ENCODE data around the gene TRAPPC5.

The TRAPPC5 gene

DNA sequence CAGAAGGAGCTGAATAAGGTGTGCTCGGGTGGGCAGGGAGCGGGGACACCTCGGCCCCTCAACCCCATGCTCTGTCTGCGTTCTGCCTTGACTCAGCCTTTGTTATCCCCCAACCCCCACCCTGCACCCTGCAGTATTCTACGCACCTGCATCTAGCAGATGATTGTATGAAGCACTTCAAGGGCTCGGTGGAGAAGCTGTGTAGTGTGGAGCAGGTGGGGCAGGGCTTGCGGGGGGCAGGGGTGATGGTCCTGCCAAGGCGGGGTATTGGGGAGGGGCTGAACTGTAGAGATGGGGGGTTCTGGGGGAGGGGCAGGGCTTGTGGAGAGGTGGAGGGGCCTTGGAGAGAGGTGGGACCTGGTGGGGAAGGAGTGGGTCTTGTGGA is 37.6 kb upstream of the TRAPPC5 start:
- TF ChIP-seq, protein P1, sequence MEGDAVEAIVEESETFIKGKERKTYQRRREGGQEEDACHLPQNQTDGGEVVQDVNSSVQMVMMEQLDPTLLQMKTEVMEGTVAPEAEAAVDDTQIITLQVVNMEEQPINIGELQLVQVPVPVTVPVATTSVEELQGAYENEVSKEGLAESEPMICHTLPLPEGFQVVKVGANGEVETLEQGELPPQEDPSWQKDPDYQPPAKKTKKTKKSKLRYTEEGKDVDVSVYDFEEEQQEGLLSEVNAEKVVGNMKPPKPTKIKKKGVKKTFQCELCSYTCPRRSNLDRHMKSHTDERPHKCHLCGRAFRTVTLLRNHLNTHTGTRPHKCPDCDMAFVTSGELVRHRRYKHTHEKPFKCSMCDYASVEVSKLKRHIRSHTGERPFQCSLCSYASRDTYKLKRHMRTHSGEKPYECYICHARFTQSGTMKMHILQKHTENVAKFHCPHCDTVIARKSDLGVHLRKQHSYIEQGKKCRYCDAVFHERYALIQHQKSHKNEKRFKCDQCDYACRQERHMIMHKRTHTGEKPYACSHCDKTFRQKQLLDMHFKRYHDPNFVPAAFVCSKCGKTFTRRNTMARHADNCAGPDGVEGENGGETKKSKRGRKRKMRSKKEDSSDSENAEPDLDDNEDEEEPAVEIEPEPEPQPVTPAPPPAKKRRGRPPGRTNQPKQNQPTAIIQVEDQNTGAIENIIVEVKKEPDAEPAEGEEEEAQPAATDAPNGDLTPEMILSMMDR (IDR thresholded peaks at IDR 0.05) = no peak

DNA sequence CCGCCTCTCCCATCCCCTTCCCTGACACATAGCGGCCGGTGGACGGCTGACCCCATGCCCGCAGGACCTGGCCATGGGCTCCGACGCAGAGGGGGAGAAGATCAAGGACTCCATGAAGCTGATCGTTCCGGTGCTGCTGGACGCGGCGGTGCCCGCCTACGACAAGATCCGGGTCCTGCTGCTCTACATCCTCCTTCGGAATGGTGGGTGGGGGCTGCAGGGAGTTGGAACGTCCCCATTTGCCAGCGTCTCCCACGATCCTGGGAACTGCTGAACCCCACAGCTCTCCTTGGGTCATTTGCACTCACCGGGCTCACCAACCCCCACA is 36.1 kb upstream of the TRAPPC5 start:
- TF ChIP-seq, protein P1 (IDR thresholded peaks at IDR 0.05) = no peak

DNA sequence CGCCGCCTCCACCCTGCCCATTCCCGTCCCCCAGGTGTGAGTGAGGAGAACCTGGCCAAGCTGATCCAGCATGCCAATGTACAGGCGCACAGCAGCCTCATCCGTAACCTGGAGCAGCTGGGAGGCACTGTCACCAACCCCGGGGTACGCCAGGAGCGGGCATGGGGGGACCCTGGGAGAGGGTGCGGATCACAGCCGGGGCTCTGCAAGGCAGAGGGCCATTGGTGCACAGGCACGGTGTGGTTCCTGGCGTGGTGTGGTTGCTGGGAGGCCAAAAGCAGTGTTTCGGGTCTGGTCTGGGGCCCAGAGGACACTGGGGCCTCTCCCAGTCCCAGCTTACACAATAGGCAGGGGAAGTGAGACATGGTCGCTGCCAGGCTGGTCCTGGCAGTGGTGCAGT is 35.5 kb upstream of the TRAPPC5 start:
- TF ChIP-seq, protein P1 (IDR thresholded peaks at IDR 0.05) = no peak

DNA sequence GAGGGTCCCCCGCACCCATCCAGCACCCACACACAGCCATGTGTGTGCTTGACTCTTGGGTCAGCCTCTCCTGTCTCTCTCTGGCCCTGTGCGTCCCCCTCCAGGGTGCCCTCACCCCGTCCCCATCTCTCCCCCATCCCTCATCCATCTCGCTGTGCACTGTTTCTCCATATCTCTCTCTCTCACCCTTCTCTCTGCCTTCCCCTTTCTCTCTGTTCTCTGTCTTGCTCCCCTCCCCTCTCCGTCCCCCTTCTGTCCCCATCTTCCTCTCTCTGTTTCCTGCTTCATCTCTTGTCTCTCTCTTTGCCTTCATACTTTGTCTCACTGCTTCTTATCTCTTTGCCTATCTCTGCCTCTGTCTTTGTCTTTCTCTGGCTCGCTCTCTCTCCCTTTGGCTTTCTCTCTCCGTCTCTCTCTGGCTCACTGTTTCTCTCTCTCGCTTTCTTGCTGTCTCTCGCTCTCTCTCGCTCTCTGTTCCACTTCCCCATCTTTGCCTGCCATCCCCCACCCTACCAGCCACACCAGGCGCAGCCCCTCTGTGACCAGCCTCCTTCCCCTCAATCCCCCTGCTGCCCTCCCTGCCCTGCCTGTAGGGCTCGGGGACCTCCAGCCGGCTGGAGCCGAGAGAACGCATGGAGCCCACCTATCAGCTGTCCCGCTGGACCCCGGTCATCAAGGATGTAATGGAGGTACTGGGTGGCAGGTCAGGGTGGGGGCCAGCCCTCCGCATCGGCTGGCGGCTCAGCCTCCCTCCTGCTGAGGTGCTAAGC is 34.8 kb upstream of the TRAPPC5 start:
- TF ChIP-seq, protein P1 (IDR thresholded peaks at IDR 0.05) = no peak

DNA sequence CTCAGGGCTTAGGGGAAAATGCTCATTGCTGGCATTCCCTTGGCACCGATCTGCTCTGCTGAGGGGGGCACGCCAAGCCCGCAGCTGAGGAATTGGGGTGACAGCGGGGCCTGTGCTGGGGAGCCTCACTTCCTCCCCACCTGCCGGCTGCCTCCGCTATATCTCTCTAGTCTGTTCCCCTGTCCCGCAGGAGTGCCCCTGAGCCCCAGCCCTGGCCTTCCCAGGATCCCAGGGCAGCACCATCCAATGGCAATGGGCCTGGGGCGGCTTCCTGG is 34.3 kb upstream of the TRAPPC5 start:
- TF ChIP-seq, protein P1 (IDR thresholded peaks at IDR 0.05) = no peak

DNA sequence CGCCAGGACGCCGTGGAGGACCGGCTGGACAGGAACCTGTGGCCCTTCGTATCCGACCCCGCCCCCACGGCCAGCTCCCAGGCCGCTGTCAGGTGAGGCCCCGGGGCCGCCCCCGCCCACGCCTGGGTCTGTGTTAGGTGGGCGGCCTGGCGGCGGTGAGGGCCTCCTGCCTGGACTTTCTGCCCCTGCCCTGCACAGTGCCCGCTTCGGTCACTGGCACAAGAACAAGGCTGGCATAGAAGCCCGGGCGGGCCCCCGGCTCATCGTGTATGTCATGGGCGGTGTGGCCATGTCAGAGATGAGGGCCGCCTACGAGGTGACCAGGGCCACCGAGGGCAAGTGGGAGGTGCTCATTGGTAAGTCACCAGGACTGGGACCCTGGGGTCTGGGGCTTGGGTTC is 33.5 kb upstream of the TRAPPC5 start:
- TF ChIP-seq, protein P1 (IDR thresholded peaks at IDR 0.05) = no peak

DNA sequence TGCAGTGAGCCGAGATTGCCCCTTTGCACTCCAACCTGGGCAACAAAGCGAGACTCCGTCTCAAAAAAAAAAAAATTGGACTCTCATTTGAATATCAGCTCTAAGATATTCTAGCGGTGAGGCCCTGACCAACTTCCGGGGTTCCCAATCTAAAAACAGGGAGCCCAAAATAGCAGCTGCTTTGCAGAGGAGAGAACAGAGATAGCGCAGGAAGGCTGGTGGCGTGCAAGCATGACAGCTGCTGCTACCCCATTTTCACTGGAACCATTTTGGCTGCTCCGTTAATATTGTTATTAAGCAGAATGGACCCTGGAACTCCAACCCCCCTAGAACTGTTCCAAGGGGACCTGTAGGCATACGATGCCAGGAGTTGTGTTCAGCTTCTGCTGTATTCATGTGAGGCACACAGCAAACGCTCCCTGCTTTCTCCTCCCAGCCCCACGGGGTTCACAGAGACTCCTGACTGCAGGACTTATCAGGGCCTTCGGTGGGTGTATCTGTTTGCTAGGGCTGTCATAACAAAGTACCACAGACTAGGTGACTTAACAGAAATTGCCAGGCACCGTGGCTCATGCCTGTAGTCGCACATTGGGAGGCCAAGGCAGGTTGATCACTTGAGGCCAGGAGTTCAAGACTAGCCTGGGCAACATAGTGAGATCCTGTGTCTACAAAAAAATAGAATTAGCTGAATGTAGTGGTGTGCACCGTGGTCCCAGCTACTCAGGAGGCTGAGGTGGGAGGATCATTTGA is 32.2 kb upstream of the TRAPPC5 start:
- TF ChIP-seq, protein P1 (IDR thresholded peaks at IDR 0.05) = no peak

Measured in LNCAP (cell line).